Astrocyte of the hippocampus (primary cell): Measurements from ENCODE around the gene ALKBH5.

ENCODE experiments used
- DNase-seq: peaks from one replicate; pipeline ENCODE4 v3.0.0; 2011; ENCODE audit warnings: low read depth, low spot score

The ALKBH5 gene

GRCh38 chr17:18218756-18219415, 35.3 kb downstream of the ALKBH5 start:
- DNase-seq, result peak; percentile 70

GRCh38 chr17:18224053-18224386, 40.4 kb downstream of the ALKBH5 start:
- DNase-seq, result no peak

GRCh38 chr17:18224387-18225120, 40.9 kb downstream of the ALKBH5 start:
- peak; percentile 46 for DNase-seq

- DNase-seq, result peak; percentile 99
These were observed 41.6 kb downstream of the ALKBH5 start, which contains the start of gene LLGL1 for GRCh38 chr17:18225121-18225641. Gene LLGL1 (plus strand): TSS chr17:18225635. CDS start chr17:18225683, 48 bp downstream.

- no peak for DNase-seq
These were observed 42.1 kb downstream of the ALKBH5 start for GRCh38 chr17:18225642-18226283.

- DNase-seq, result peak; percentile 29
These were observed 42.8 kb downstream of the ALKBH5 start for GRCh38 chr17:18226284-18226945.

- DNase-seq, result no peak
These were observed 44.0 kb downstream of the ALKBH5 start for GRCh38 chr17:18227635-18228034.

GRCh38 chr17:18228176-18228682, 44.6 kb downstream of the ALKBH5 start:
- DNase-seq, result no peak

GRCh38 chr17:18229254-18229653, 45.6 kb downstream of the ALKBH5 start:
- no peak for DNase-seq

- no peak for DNase-seq
These were observed 46.1 kb downstream of the ALKBH5 start for GRCh38 chr17:18229771-18230170.

- no peak for DNase-seq
These were observed 46.9 kb downstream of the ALKBH5 start for GRCh38 chr17:18230288-18231141.

GRCh38 chr17:18231164-18231563, 47.5 kb downstream of the ALKBH5 start:
- DNase-seq, result no peak

- no peak for DNase-seq
These were observed 50.3 kb downstream of the ALKBH5 start for GRCh38 chr17:18233803-18234518.

GRCh38 chr17:18234853-18235380, 51.3 kb downstream of the ALKBH5 start:
- DNase-seq, result no peak

- DNase-seq, result peak; percentile 90
These were observed 52.2 kb downstream of the ALKBH5 start for GRCh38 chr17:18235743-18236256.

GRCh38 chr17:18236494-18236893, 52.9 kb downstream of the ALKBH5 start:
- no peak for DNase-seq

- DNase-seq, result no peak
These were observed 53.8 kb downstream of the ALKBH5 start for GRCh38 chr17:18237461-18237860.

GRCh38 chr17:18238299-18238698, 54.7 kb downstream of the ALKBH5 start:
- DNase-seq, result no peak

GRCh38 chr17:18240449-18240848, 56.8 kb downstream of the ALKBH5 start:
- no peak for DNase-seq
